Stimulated activated naive CD4-positive, alpha-beta T cell (primary cell): Measurements from ENCODE around the gene LUC7L.
"Not testable (repeated sequence)": the region's sequence is repeated elsewhere in the genome, so short reads cannot be mapped to it uniquely, and the experiment has no call there.

ENCODE experiments used
- DNase-seq, 6 experiments: peaks; one replicate each; lab custom pipeline; 2025; lab: John Stamatoyannopoulos, UW

Gene LUC7L

DNA sequence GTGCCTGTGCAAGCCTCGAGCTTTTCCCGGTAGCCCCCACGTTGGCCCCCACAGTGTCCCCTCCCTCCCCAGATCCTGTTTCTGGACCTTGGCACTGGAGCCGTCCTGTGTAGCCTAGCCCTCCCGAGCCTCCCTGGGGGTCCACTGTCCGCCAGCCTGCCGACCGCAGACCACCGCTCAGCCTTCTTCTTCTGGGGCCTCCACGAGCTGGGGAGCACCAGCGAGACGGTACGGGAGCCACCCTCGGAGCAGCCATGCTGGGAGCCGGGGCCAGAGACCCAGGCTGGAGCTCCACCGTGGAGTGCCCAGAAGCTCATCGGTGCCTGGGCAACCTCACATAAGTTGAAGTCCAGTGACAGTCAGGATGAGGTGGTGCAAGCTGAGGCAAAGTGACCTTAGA is 34.7 kb upstream of the LUC7L start:
- no peak for DNase-seq

DNA sequence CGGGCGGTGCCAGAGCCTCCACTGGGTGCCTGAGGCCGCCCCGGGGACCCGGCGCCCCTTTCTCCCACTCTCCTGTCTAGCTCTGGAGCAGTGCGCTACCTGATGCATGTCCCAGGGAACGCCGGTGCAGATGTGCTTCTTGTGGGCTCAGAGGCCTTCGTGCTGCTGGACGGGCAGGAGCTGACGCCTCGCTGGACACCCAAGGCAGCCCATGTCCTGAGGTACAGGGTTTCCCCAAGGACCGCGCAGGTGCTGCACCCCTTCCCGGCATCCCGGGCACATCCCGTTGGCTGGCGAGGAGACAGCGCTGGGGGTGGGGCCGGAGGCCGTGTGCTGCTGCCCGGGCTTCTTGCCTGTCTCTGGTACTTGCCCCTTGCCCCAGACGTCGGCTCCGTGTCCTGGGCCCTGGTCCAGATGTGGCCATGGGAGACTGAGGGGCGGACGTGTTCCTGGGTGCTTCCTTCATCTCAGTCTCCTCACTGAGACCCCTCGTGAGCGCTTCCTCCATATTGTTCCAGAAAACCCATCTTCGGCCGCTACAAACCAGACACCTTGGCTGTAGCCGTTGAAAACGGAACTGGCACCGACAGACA is 34.0 kb upstream of the LUC7L start:
- DNase-seq: no peak

DNA sequence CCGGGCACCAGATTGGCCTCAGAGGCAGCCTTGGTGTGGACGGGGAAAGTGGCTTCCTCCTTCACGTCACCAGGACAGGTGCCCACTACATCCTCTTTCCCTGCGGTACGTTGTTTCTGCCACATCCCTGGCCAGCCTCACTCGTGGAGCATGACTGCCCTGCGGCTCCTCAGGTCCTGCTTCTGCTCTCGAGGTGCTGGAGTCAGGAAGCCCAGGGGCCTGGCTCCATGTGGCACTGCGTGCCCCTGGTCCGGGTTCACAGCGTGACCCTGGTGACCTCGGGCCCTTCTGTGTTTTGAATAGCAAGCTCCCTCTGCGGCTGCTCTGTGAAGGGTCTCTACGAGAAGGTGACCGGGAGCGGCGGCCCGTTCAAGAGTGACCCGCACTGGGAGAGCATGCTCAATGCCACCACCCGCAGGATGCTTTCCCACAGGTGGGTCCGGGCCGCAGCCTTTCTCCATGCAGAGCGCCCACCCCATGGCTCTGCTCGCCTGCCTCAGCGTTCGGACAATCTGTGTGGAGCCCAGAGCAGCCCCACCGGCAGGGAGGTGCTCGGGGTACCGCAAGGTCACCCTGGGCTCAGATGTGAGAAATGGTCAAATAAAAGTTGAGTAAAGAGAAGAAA is 33.0 kb upstream of the LUC7L start:
- no peak for DNase-seq

DNA sequence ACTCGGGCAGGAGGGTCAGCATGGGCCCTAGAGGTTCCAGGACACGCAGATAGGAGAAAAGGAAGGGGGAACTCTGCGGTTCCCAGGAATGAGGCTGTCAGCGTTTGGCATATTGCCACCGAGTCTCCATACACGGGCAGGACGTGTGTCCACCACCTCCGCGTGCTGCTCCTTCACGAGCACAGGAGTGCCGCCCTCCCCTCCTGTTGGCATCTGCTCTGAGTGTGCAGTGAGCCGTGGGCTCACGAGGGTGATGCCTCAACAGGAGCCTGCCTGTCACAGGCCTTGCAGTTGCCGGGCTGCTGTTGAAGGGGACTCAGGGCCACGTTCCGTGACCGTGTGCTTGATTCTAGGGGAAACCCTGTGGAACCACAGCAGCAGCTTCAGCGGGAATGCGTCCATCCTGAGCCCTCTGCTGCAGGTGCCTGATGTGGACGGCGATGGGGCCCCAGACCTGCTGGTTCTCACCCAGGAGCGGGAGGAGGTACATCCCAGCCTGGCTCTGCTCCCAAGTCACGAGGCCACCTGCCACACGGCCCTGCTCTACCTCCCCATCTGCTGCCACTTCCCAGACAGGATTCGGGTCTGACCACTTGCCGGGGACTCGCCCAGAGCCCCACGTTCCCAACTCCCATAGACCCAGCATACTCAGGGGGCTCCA is 31.9 kb upstream of the LUC7L start:
- DNase-seq: no peak

DNA sequence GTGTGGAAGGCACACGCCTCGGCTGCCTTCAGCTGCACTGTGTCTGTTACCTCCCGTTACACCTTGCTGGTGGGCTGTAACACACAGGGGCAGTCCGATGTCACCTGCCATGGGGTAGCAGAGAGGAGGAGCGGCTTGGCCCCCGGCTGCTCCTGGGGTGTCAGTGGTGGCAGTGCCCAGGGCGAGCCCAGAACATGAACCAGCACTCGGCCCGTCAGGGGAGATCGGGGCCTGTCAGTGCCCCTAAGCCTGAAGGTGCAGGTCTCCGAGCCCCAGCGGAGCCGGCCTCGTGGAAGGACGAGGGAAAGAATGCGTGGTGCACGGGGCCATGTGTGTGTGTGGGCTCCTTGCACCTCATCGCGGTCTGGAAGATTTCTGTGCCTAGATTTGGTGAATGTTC is 31.1 kb upstream of the LUC7L start:
- DNase-seq: no peak

DNA sequence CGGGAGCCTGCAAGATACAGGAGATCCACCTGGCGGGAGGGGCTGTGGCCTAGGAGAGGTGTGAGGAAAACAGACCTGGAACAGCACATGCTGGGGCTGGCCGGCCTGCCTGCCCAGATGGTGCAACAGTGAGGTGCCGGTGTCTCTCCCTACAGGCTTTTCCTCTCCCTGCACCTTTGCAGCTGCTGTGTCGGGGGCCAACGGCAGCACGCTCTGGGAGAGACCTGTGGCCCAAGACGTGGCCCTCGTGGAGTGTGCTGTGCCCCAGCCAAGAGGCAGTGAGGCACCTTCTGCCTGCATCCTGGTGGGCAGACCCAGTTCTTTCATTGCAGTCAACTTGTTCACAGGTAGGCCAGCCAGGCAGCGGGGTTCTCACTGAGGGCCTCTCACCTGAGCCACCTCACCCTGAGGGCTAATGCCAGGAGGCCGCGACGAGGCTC is 30.6 kb upstream of the LUC7L start:
- DNase-seq: no peak

DNA sequence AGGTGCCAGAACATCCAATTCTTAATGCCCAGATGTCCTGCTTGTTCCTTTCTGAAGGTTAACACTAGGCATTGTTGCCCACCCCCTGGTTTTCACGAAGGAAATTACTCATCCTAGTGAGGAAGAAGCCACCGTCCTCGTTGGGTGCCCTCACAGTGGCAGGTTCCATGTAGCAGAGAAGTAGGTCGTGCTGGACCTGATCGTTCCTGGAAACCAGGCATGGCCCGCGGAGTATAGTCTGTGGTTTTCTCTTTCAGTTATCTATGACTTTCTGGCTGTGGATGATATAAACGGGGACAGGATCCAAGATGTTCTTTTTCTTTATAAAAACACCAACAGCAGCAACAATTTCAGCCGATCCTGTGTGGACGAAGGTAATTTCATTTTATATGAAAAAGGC is 30.0 kb upstream of the LUC7L start:
- DNase-seq: no peak

DNA sequence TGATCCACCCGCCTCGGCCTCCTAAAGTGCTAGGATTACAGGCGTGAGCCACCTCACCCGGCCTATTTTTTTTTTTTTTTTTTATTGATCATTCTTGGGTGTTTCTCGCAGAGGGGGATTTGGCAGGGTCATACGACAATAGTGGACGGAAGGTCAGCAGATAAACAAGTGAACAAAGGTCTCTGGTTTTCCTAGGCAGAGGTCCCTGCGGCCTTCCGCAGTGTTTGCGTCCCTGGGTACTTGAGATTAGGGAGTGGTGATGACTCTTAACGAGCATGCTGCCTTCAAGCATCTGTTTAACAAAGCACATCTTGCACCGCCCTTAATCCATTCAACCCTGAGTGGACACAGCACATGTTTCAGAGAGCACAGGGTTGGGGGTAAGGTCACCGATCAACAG is 28.8 kb upstream of the LUC7L start:
- not testable (repeated sequence) for DNase-seq

DNA sequence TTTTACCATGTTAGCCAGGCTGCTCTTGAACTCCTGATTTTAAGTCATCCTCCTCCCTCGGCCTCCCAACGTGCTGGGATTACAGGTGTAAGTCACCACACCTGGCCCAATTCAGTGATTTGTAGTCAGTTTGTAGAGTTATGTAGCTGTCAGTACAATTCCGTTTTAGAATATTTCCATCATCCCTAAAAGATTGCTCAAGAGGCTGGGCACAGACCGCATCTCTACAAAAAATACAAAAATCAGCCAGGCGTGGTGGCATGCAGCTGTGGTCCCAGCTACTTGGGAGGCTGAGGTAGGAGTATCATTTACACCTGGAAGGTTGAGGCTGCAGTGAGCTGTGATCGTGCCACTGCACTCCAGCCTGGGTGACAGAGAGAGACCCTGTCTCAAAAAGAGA is 25.9 kb upstream of the LUC7L start:
- DNase-seq: no peak

DNA sequence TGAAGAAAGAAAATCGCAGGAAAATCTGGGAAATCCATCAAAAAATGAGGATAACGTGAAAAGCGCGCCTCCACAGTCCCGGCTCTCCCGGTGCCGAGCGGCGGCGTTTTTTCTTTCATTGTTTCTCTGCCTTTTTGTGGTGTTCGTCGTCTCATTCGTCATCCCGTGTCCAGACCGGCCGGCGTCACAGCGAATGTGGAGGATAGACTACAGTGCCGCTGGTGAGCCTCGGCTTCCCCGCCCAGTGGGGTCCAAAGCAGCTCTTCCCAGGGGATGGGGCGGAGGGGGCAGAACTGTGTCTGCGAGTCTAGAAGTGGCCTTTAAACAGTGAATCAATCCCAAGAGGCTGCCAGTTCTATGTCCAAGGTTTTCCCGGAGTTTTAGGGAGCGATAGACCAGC is 25.2 kb upstream of the LUC7L start:
- DNase-seq: no peak

DNA sequence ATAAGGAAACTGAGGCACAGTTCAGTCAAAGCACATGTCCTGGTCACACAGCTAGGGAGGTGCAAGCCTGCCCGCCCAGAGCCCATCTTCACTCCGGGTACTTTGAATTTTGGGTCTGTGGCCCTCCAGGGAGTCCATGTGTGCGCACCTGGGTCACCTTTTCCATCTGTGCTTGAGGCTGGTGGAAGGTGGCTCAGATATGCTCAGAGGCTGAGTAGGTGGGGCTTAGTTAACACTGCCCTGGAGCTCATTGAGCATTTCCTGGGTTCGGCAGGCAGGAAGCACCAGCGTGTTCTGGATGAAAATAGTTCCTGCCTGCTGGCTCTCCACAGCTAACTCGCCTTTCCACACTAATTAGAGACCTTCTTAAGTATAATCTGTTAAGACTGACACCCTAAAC is 24.6 kb upstream of the LUC7L start:
- DNase-seq: peak in 1 of 6 experiments; percentile 4

DNA sequence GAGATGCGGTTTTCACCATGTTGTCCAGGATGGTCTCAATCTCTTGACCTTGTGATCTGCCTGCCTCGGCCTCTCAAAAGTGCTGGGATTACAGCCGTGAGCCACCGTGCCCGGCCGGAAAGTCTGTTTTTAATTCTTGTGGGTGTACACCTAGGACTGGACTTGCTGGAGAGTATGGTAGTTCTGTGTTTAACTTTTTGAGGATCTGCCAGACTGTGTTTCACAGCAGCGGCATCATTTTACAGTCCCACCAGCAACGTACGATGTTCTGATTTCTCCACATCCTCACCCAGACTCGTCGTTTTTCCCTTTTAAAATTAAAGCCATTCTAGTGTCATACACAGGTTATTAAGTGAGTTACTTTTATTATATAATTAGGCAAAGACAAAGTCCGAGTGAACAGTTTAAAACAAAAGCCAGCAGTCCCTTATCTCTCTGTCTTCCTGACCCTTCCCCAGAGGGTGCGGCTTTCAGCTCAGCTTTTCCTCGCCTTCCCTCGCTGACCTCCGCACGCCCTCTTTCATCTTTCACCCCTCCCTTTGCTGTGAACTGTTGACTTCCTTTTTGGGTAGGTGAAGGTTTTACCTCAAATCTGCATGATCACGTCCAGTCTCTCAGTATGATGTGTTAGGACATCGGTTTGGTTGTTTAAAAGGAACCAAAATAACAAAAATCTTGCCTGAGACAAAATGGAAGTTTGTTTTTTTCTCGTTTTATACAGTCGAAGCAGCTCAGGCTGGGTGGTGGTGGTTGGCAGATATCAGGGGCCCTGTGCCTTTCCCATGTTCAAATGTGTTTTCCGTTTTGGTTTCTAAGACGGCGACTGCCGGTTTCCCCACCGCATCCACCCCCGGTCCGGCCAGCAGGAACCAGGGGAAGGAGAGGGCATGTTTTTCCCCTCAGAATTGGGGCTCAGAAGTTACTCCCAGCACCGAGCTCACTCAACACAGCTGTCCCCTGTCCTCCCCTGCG is 23.4 kb upstream of the LUC7L start:
- peak in 3 of 6 experiments; percentile 12 to 52 (median 36) for DNase-seq

DNA sequence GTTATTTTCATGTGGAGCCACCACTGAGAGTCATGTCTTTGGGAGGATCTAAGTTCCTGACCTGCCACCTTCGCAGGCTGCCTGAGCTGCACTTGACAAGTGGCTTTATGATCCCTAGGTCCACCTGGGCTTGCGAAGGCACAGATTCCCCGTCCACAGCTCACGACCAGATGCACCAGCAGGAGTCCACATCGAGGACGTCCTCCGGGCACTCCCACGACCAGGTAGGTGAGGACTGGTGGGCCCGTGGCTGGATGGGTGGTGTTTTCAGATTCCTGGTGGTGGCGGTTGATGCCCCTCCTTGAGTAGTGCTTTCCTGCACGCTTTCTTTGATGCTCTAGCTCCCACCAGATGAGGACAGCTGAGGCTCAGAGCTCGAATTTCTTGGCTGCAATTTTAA is 20.2 kb upstream of the LUC7L start:
- no peak for DNase-seq

DNA sequence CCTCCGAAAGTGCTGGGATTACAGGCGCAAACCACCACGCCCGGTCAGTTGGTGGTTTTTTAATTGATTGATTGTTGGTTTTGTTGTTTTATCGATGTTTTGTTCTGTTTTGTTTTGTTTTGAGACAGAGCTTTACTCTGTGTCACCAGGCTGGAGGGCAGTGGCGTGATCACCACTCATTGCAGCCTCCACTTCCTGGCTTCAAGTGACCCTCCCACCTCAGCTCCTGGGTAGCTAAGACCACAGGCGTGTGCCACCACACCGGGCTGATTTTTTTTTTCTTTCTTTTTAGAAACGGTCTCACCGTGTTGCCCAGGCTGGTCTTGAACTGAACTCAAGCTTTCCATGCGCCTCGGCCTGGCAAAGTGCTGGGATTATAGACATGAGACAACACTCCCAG is 17.8 kb upstream of the LUC7L start:
- no peak for DNase-seq

DNA sequence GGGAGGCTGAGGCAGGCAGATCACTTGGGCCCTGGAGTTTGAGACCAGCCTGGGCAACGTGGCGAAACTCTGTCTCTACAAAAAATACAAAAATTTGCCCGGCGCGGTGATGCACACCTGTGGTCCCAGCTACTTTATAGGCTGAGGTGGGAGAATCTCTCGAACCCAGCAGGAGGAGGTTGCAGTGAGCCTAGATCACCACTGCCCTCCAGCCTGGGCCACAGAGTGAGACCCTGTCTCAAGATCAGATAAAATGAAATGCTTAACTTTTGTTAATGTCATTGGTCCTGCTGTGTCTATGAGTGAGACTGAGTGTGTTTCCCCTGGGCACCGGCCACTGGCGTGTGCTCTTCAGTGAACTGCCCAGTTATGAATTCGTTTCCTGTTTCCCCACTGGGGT is 15.9 kb upstream of the LUC7L start:
- no peak for DNase-seq

DNA sequence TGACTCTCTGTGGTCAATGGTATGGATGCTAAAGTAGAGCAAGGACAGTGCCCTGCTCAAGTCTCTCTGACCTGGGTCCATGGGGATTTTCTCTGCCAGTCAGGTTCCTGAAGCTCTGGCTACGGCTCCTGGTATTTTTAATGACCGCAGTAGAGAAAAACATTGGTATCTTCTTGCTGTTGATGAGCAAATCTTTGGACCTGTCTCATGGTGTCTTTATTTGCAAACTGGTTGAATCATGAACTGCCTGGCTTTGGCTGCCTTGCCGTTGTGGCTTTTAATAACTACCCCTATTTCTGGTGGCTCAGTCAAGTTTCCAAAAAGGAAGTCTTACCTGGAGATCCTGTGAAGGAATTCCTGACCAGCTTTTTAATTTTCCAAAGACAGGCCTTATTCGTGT is 14.1 kb upstream of the LUC7L start:
- DNase-seq: no peak

DNA sequence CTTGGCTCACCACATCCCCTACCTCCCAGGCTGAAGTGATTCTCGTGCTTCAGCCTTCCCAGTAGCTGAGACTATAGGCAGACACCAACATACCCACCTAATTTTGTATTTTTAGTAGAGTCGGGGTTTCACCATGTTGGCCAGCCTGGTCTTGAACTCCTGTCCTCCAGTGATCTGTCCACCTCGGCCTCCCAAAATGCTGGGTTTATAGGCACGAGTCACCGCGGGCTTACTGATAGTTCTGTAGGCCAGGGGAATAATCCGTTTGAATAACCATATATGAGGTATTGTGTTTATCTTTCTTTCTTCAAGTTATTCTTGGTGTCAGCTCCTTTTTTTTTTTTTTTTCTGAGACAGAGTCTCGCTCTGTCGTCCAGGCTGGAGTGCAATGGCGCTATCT is 13.0 kb upstream of the LUC7L start:
- DNase-seq: no peak

DNA sequence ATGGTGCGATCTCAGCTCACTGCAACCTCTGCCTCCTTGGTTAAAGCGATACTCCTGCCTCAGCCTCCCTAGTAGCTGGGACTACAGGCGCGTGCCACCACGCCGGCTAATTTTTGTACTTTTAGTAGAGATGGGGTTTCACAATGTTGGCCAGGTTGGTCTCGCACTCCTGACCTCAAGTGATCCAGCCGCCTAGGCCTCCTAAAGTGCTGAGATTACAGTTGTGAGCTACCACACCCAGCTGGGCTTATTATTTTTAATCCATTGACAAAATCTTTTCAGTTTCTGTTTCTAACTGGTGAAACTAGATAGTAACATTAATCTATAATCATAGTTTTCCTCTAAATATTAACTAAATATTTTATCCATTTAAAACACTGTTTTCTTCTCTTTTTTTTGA is 11.3 kb upstream of the LUC7L start:
- DNase-seq: no peak

DNA sequence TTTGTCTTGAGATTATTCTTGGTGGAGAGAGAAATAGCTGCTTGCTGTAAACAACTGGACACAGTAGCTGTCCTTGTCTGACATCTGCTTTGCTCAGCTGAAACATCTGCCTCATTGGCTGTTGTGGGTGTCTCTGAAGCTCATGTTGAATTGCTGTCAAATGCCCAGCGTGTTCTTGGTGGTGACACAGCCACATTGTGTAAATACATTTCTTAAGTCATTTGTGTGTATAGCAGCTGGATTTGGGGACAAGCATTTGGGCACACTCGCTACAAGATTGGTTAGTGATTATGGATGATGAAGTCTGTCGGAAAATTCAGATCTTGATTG is 10.7 kb upstream of the LUC7L start:
- DNase-seq: no peak

DNA sequence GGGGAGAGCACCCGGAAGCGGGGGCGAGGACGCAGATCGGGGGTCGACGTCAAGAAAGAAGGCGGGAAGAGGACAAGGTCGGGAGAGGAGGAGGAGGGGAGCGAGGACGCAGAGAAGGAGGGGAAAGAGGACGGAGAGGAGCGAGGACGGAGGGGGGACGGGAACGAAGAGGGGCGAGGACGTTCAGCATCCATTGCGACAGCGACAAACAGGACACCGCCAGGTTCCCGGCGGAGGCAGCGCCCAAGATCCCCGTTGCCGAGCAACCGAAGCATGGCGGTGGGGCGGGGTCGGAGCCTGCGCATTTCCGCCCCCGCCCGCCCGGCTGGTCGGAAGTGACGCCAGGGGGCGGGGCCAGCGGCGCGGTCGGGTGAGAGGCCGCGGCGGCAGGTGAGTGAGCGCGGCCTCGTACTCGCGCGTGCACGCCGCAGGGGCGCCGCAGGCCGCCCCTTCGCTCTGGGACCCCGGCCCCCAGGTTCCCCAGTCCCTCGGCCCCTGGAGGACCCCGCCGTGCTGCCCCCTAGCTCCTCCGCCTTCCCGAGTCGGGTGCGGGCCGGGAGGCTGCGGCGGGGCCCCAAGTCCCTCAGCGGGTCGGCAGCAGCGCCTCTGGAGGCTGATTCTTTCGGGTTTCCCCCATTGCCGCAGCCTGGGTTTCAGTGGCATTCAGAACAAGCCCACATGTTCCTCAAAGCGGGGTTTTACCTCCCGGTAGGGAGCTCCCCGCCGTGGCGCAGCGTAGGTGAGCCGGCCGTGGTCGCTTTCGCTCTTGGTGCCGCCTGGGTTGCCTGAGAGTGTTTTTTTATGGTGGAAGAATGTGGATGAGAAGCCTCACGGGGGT is 5.4 kb upstream of the LUC7L start, which contains the start of gene FAM234A:
Gene FAM234A (plus strand): TSS at position 354 of the 838 bp plus-strand sequence. CDS start 19,593 bp downstream, outside the sequence.
- DNase-seq: peak; percentile 92 to 99 (median 95)

DNA sequence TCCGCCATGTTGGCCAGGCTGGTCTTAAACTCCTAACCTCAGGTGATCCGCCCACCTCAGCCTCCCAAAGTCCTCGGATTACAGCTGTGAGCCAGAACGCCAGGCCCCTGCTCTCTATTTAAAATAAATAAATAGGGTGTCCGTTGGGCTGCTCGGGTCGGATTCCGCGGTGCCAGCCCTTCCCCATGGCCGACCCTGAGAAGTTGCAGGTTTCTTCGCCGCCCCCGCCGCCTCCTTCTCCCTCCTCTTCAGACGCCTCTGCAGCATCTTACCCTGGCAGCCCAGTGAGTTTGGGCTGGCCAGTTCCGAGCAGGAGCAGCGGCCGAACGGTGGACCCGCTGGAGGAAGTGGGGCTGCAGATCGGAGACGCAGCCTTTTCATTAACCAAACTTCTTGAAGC is 1.7 kb upstream of the LUC7L start:
- DNase-seq: no peak

DNA sequence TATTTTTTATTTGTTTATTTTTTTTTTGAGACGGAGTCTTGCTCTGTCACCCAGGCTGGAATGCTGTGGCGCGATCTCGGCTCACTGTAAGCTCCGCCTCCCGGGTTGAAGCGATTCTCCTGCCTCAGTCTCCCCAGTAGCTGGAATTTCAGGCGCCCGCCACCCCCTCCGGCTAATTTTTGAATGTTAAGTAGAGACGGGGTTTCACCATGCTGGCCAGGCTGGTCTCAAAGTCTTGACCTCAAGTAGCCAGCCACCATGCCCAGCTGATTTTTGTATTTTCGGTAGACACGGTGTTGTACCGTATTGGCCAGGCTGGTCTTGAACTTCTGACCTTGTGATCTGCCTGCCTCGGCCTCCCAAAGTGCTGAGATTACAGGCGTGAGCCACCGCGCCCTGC is 1.1 kb upstream of the LUC7L start:
- DNase-seq: not testable (repeated sequence)
